K562 (cell line): Measurements from ENCODE around the gene KLK3. TPM values are rescaled to one million over a fixed set of nuclear protein-coding genes. Genes with fewer than 3 reads are reported as not detected.
A peak's percentile ranks its signal among the peaks of the same experiment; 100 is the strongest.

Source experiments
- BACH1 ChIP-seq: fragments of 200-800 bp; sonication (Bioruptor generic); IDR thresholded peaks from 2 replicates; pipeline ENCODE4 v1.6.1; 2016; ENCODE audit warnings: missing genetic modification characterization, missing compliant biosample characterization
- ELF1 ChIP-seq: fragments of 200-800 bp; sonication (Bioruptor generic); IDR thresholded peaks from 2 replicates; pipeline ENCODE4 v1.6.1; 2016; ENCODE audit warnings: missing genetic modification characterization, missing compliant biosample characterization
- FOS ChIP-seq: IDR thresholded peaks from 3 replicates; pipeline ENCODE4 v1.6.1; 2011; ENCODE audit not compliant: insufficient read length; ENCODE audit errors: extremely low read depth
- HDAC8 ChIP-seq: fragments of 450-650 bp; IDR thresholded peaks from 2 replicates; pipeline ENCODE4 v1.6.1; 2016; ENCODE audit warnings: mild to moderate bottlenecking, missing genetic modification characterization, moderate library complexity, missing compliant biosample characterization
- MAFG ChIP-seq: fragments of 450-650 bp; conservative IDR thresholded peaks from 2 replicates; pipeline ENCODE4 v1.6.1; 2016; ENCODE audit warnings: missing genetic modification characterization, missing compliant biosample characterization
- MAZ ChIP-seq, 2 experiments: fragments of 450-650 bp in 1 of 2; sonication (generic) in 1 of 2; formaldehyde crosslinking; IDR thresholded peaks in 1 of 2; conservative IDR thresholded peaks in 1 of 2; 2 replicates each; pipeline versions ENCODE4 v1.4.0 to v1.5.0; 2020; ENCODE audit warnings: mild to moderate bottlenecking in 1 of 2, missing genetic modification reagents in 1 of 2
- MYNN ChIP-seq, 2 experiments: sonication (generic); formaldehyde crosslinking in 1 of 2; IDR thresholded peaks; 2 replicates each; pipeline versions ENCODE4 v1.5.0 to v1.6.1; 2016 to 2020; ENCODE audit warnings: antibody characterized with exemption in 1 of 2, missing genetic modification reagents in 1 of 2
- NCOA1 ChIP-seq: fragments of 450-650 bp; IDR thresholded peaks from 2 replicates; pipeline ENCODE4 v1.6.1; 2016; ENCODE audit warnings: low read depth
- NFYB ChIP-seq: IDR thresholded peaks from 2 replicates; pipeline ENCODE4 v1.6.1; 2011; ENCODE audit warnings: mild to moderate bottlenecking, moderate library complexity; ENCODE audit not compliant: insufficient read length; ENCODE audit errors: extremely low read depth
- NR1H2 ChIP-seq: sonication (generic); formaldehyde crosslinking; IDR thresholded peaks from 2 replicates; pipeline ENCODE4 v1.4.0; 2020; ENCODE audit warnings: mild to moderate bottlenecking, missing genetic modification reagents
- NR2F6 ChIP-seq: fragments of 450-650 bp; formaldehyde crosslinking; IDR thresholded peaks from 2 replicates; pipeline ENCODE4 v1.4.0; 2020; ENCODE audit warnings: mild to moderate bottlenecking
- PHF8 ChIP-seq: fragments of 200-600 bp; sonication (generic); IDR thresholded peaks from 2 replicates; pipeline ENCODE4 v1.6.1; 2012; ENCODE audit warnings: mixed run types, mild to moderate bottlenecking, inconsistent platforms, low read length, moderate library complexity, borderline replicate concordance
- PHTF2 ChIP-seq: fragments of 250-450 bp; sonication (Bioruptor Pico); IDR thresholded peaks from 2 replicates; pipeline ENCODE4 v1.5.0; 2021; ENCODE audit warnings: mild to moderate bottlenecking
- POLR3A ChIP-seq: IDR thresholded peaks from 2 replicates; pipeline ENCODE4 v1.6.1; 2011; ENCODE audit warnings: borderline replicate concordance, mild to moderate bottlenecking, moderate library complexity; ENCODE audit not compliant: insufficient read length, insufficient read depth; ENCODE audit errors: extremely low read depth
- SETDB1 ChIP-seq: IDR thresholded peaks from one replicate; pipeline ENCODE4 v1.6.1; 2012; ENCODE audit warnings: low read length, control low read depth, inconsistent platforms
- SRSF7 ChIP-seq: fragments of 200-400 bp; formaldehyde crosslinking; optimal IDR thresholded peaks from 2 replicates; pipeline ENCODE3; 2017; ENCODE audit warnings: mild to moderate bottlenecking, low read depth, low read length
- TAF7 ChIP-seq: fragments of 450-650 bp; IDR thresholded peaks from 2 replicates; pipeline ENCODE4 v1.6.1; 2016; ENCODE audit warnings: missing genetic modification characterization, missing compliant biosample characterization
- TSC22D4 ChIP-seq: fragments of 450-650 bp; IDR thresholded peaks from 2 replicates; pipeline ENCODE4 v1.6.1; 2016; ENCODE audit warnings: missing genetic modification characterization, missing biosample characterization, control low read depth
- ZBTB7A ChIP-seq: IDR thresholded peaks from 2 replicates; pipeline ENCODE4 v1.6.1; 2011; ENCODE audit warnings: low read depth, mild to moderate bottlenecking, low read length, moderate library complexity, borderline replicate concordance; ENCODE audit not compliant: control insufficient read depth
- ZNF165 ChIP-seq: fragments of 250-450 bp; sonication (Bioruptor Pico); IDR thresholded peaks from 2 replicates; pipeline ENCODE4 v1.4.0; 2020; ENCODE audit warnings: borderline replicate concordance
- ZNF830 ChIP-seq: fragments of 250-450 bp; sonication (Bioruptor Pico); IDR thresholded peaks from 2 replicates; pipeline ENCODE4 v1.5.0; 2021; ENCODE audit warnings: mild to moderate bottlenecking
- ZZZ3 ChIP-seq: fragments of 450-650 bp; IDR thresholded peaks from 2 replicates; pipeline ENCODE4 v1.6.1; 2016; ENCODE audit warnings: antibody characterized with exemption, mild to moderate bottlenecking, moderate library complexity
- polyA plus RNA-seq, 8 experiments: library from polyadenylated mRNA; depleted of rRNA in 4 of 8; stranded (reverse) in 5 of 8; unstranded in 3 of 8; fragments of >200 nt; fragmentation: Nextera tagmentation in 2 of 8; fragmentation: Illumina TruSeq in 1 of 8; extraction: Ambion mirVana in 2 of 8; extraction: Trizol in 1 of 8; gene quantifications; 2 replicates each; pipeline versions ENCODE4 v1.2.1 to v1.2.3, GENCODE V29; 2011 to 2014; ENCODE audit warnings: inconsistent platforms in 1 of 8, missing spikeins in 1 of 8
- total RNA-seq, 7 experiments: library from RNA; depleted of rRNA in 6 of 7; stranded (reverse); fragments of >200 nt in 6 of 7; fragmentation: Illumina TruSeq in 2 of 7; extraction: Trizol in 2 of 7; gene quantifications; 2 replicates each; pipeline versions ENCODE4 v1.2.1 to v1.2.3, GENCODE V29; 2011 to 2021; ENCODE audit warnings: low replicate concordance in 1 of 7
- TF ChIP-seq, protein P1 (sequence below): fragments of 250-450 bp; sonication (Bioruptor Pico); IDR thresholded peaks from 2 replicates; pipeline ENCODE4 v1.5.0; 2021
- TF ChIP-seq, protein P2 (sequence below): fragments of 450-650 bp; IDR thresholded peaks from 2 replicates; pipeline ENCODE4 v1.6.1; 2016; ENCODE audit warnings: low read depth, mild to moderate bottlenecking, moderate library complexity
- TF ChIP-seq, protein P3 (sequence below): fragments of 250-450 bp; sonication (Bioruptor Pico); IDR thresholded peaks from 2 replicates; pipeline ENCODE4 v1.4.0; 2020
- TF ChIP-seq, protein P4 (sequence below): fragments of 250-450 bp; sonication (Bioruptor Pico); IDR thresholded peaks from 2 replicates; pipeline ENCODE4 v1.4.0; 2020; ENCODE audit warnings: borderline replicate concordance

Gene KLK3
- total and polyA plus RNA-seq, 9 of the 15 experiments (the other 6 are each of a cell fraction or from before 2014, with no cell fraction given), result not detected

GRCh38 chr19:50835785-50836542 is 18.8 kb upstream of the KLK3 start (continued):
- no peak for TF ChIP-seq SETDB1
- TF ChIP-seq PHF8, result peak; percentile 91; the same call in 1 of the 2 replicates
- no peak for TF ChIP-seq TSC22D4 (tag)
- TF ChIP-seq FOS, result no peak
- TF ChIP-seq PHTF2 (CRISPR knock-in tag), result no peak
- TF ChIP-seq, protein P1, sequence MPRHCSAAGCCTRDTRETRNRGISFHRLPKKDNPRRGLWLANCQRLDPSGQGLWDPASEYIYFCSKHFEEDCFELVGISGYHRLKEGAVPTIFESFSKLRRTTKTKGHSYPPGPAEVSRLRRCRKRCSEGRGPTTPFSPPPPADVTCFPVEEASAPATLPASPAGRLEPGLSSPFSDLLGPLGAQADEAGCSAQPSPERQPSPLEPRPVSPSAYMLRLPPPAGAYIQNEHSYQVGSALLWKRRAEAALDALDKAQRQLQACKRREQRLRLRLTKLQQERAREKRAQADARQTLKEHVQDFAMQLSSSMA, result 0 out of 2 replicates have a peak, but pooled peaks have one; percentile 51
- no peak for TF ChIP-seq NCOA1
- no peak for TF ChIP-seq NR2F6
- TF ChIP-seq MYNN (IDR thresholded peaks at IDR 0.05), result no peak
- no peak for TF ChIP-seq MYNN (CRISPR knock-in tag; IDR thresholded peaks at IDR 0.05)
- TF ChIP-seq, protein P2, sequence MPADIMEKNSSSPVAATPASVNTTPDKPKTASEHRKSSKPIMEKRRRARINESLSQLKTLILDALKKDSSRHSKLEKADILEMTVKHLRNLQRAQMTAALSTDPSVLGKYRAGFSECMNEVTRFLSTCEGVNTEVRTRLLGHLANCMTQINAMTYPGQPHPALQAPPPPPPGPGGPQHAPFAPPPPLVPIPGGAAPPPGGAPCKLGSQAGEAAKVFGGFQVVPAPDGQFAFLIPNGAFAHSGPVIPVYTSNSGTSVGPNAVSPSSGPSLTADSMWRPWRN, result no peak
- no peak for TF ChIP-seq NFYB
- TF ChIP-seq, protein P3, sequence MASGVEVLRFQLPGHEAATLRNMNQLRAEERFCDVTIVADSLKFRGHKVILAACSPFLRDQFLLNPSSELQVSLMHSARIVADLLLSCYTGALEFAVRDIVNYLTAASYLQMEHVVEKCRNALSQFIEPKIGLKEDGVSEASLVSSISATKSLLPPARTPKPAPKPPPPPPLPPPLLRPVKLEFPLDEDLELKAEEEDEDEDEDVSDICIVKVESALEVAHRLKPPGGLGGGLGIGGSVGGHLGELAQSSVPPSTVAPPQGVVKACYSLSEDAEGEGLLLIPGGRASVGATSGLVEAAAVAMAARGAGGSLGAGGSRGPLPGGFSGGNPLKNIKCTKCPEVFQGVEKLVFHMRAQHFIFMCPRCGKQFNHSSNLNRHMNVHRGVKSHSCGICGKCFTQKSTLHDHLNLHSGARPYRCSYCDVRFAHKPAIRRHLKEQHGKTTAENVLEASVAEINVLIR (CRISPR knock-in tag), result peak; percentile 72
- no peak for TF ChIP-seq ELF1 (tag)
- no peak for TF ChIP-seq MAFG
- no peak for TF ChIP-seq ZZZ3
- TF ChIP-seq, protein P4, sequence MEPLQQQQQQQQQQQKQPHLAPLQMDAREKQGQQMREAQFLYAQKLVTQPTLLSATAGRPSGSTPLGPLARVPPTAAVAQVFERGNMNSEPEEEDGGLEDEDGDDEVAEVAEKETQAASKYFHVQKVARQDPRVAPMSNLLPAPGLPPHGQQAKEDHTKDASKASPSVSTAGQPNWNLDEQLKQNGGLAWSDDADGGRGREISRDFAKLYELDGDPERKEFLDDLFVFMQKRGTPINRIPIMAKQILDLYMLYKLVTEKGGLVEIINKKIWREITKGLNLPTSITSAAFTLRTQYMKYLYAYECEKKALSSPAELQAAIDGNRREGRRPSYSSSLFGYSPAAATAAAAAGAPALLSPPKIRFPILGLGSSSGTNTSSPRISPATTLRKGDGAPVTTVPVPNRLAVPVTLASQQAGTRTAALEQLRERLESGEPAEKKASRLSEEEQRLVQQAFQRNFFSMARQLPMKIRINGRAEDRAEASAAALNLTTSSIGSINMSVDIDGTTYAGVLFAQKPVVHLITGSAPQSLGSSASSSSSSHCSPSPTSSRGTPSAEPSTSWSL (CRISPR knock-in tag), result no peak
- no peak for TF ChIP-seq SRSF7
- no peak for TF ChIP-seq TAF7 (tag)
- TF ChIP-seq NR1H2, result no peak
- no peak for TF ChIP-seq ZNF165
- no peak; the same call in 1 of the 2 replicates for TF ChIP-seq ZBTB7A
- no peak for TF ChIP-seq ZNF830 (CRISPR knock-in tag)
- TF ChIP-seq BACH1 (tag), result no peak
- 0 out of 2 replicates have a peak, but pooled peaks have one; percentile 61 for TF ChIP-seq HDAC8 (tag)
- peak; percentile 52 to 81 for TF ChIP-seq MAZ (CRISPR knock-in tag; conservative IDR thresholded peaks at IDR 0.05 in 1 of 2, IDR thresholded peaks at IDR 0.05 in 1 of 2)
- no peak for TF ChIP-seq POLR3A
